Measurements from ENCODE around the gene GNB1L. TPM values are rescaled to one million over a fixed set of nuclear protein-coding genes. Genes with fewer than 3 reads are reported as not detected.
A peak's percentile ranks its signal among the peaks of the same experiment; 100 is the strongest.

Gene GNB1L
- total RNA-seq, 1 donor = 4.0 TPM

GRCh38 chr22:19803736-19804267, 50.9 kb downstream of the GNB1L start:
- Histone ChIP-seq H3K4me2 (ENCODE audit: insufficient read depth, low read length) (no peak overlapping the region), H3K36me3 (ENCODE audit: insufficient read depth, low read length) (no peaks in the 10 kb centered on the region), H4K20me1 (ENCODE audit: insufficient read depth, low read length) (peaks cover 9% of the 10 kb centered on the region), H2AFZ (ENCODE audit: low read length) (no peak overlapping the region), H3K79me2 (ENCODE audit: insufficient read depth, low read length) (no peaks in the 10 kb centered on the region), H3K4me1 (ENCODE audit: insufficient read depth, low read length) (peaks cover 8% of the 10 kb centered on the region), H3K27ac (ENCODE audit: low read depth, low read length) (no peak overlapping the region), H3K4me3 (ENCODE audit: insufficient read depth, low read length) (no peak overlapping the region), H3K9me3 (ENCODE audit: low read depth, low read length) (no peaks in the 10 kb centered on the region), H3K27me3 (ENCODE audit: insufficient read depth, low read length) (no peaks in the 10 kb centered on the region)
- no peak for TF ChIP-seq CTCF (IDR thresholded peaks at IDR 0.05; ENCODE audit: extremely low read depth, low read depth, low read length)
- DNase-seq (ENCODE audit: insufficient read length, low spot score, missing footprints) = peak; percentile 59

GRCh38 chr22:19802894-19803735, 51.6 kb downstream of the GNB1L start:
- no peak overlapping the region for H3K4me3 ChIP-seq (ENCODE audit: insufficient read depth, low read length)
- no peak overlapping the region for H3K27ac ChIP-seq (ENCODE audit: low read depth, low read length)
- H4K20me1 ChIP-seq (ENCODE audit: insufficient read depth, low read length) = peaks cover 9% of the 10 kb centered on the region
- H3K79me2 ChIP-seq (ENCODE audit: insufficient read depth, low read length) = no peaks in the 10 kb centered on the region
- no peaks in the 10 kb centered on the region for H3K36me3 ChIP-seq (ENCODE audit: insufficient read depth, low read length)
- no peaks in the 10 kb centered on the region for H3K27me3 ChIP-seq (ENCODE audit: insufficient read depth, low read length)
- TF ChIP-seq CTCF (IDR thresholded peaks at IDR 0.05; ENCODE audit: extremely low read depth, low read depth, low read length) = no peak
- no peaks in the 10 kb centered on the region for H3K9me3 ChIP-seq (ENCODE audit: low read depth, low read length)
- peak; percentile 65 for DNase-seq (ENCODE audit: insufficient read length, low spot score, missing footprints)
- H3K4me1 ChIP-seq (ENCODE audit: insufficient read depth, low read length) = peaks cover 9% of the 10 kb centered on the region
- H2AFZ ChIP-seq (ENCODE audit: low read length) = no peak overlapping the region
- H3K4me2 ChIP-seq (ENCODE audit: insufficient read depth, low read length) = no peak overlapping the region

- no peaks in the 10 kb centered on the region for H3K36me3 ChIP-seq (ENCODE audit: insufficient read depth, low read length)
- no peaks in the 10 kb centered on the region for H3K9me3 ChIP-seq (ENCODE audit: low read depth, low read length)
- peaks cover 9% of the 10 kb centered on the region for H3K4me1 ChIP-seq (ENCODE audit: insufficient read depth, low read length)
- H4K20me1 ChIP-seq (ENCODE audit: insufficient read depth, low read length) = peaks cover 6% of the 10 kb centered on the region
- no peak for TF ChIP-seq CTCF (IDR thresholded peaks at IDR 0.05; ENCODE audit: extremely low read depth, low read depth, low read length)
- no peak overlapping the region for H3K4me2 ChIP-seq (ENCODE audit: insufficient read depth, low read length)
- peak; percentile 73 for DNase-seq (ENCODE audit: insufficient read length, low spot score, missing footprints)
- H3K27ac ChIP-seq (ENCODE audit: low read depth, low read length) = no peak overlapping the region
- no peaks in the 10 kb centered on the region for H3K27me3 ChIP-seq (ENCODE audit: insufficient read depth, low read length)
- no peaks in the 10 kb centered on the region for H3K79me2 ChIP-seq (ENCODE audit: insufficient read depth, low read length)
- no peak overlapping the region for H3K4me3 ChIP-seq (ENCODE audit: insufficient read depth, low read length)
- H2AFZ ChIP-seq (ENCODE audit: low read length) = no peak overlapping the region
Observed at GRCh38 chr22:19802001-19802893, 52.4 kb downstream of the GNB1L start.
